BJ (cell line): ENCODE results near the gene ZSCAN25. TPM values are rescaled to one million over a fixed set of nuclear protein-coding genes. Genes with fewer than 3 reads are reported as not detected.

Experiments
- CTCF ChIA-PET: fragments of 350-600 bp; formaldehyde crosslinking; extraction: SDS; loops from one replicate; lab custom pipeline; 2021; ENCODE audit warnings: antibody characterized with exemption, inconsistent platforms; lab: Yijun Ruan, JAX
- POLR2A ChIA-PET: fragments of 300-600 bp; sonication (Branson Sonifier 250); formaldehyde crosslinking; extraction: SDS; loops from one replicate; lab custom pipeline; 2021; ENCODE audit warnings: antibody characterized with exemption; lab: Charles Lee
- DNase-seq: peaks from one replicate; pipeline ENCODE4 v3.0.0-alpha.2; 2011; ENCODE audit warnings: low read depth
- H3K27me3 ChIP-seq: 2 replicates; pipeline ENCODE4 v1.6.0; 2011; ENCODE audit warnings: low read length; ENCODE audit not compliant: control insufficient read depth, insufficient read depth
- H3K36me3 ChIP-seq: 2 replicates; pipeline ENCODE4 v1.5.1; 2011; ENCODE audit warnings: low read length; ENCODE audit not compliant: control insufficient read depth, insufficient read depth
- H3K4me3 ChIP-seq: 2 replicates; pipeline ENCODE4 v1.5.1; 2011; ENCODE audit warnings: low read depth, mild to moderate bottlenecking, control low read depth, low read length
- polyA plus RNA-seq: library from polyadenylated mRNA; depleted of rRNA; stranded (reverse); fragments of >200 nt; gene quantifications from 2 replicates; pipeline ENCODE4 v1.2.3, GENCODE V29; 2011; rRNA removed
- TF ChIP-seq, protein P1 (sequence below): IDR thresholded peaks from 2 replicates; pipeline ENCODE4 v1.5.1; 2011; ENCODE audit warnings: low read depth, mild to moderate bottlenecking, control low read depth, inconsistent platforms, low read length, moderate library complexity; ENCODE audit not compliant: insufficient read depth

ZSCAN25 gene
- polyA plus RNA-seq, 1 experiment = 9.3 TPM

DNA sequence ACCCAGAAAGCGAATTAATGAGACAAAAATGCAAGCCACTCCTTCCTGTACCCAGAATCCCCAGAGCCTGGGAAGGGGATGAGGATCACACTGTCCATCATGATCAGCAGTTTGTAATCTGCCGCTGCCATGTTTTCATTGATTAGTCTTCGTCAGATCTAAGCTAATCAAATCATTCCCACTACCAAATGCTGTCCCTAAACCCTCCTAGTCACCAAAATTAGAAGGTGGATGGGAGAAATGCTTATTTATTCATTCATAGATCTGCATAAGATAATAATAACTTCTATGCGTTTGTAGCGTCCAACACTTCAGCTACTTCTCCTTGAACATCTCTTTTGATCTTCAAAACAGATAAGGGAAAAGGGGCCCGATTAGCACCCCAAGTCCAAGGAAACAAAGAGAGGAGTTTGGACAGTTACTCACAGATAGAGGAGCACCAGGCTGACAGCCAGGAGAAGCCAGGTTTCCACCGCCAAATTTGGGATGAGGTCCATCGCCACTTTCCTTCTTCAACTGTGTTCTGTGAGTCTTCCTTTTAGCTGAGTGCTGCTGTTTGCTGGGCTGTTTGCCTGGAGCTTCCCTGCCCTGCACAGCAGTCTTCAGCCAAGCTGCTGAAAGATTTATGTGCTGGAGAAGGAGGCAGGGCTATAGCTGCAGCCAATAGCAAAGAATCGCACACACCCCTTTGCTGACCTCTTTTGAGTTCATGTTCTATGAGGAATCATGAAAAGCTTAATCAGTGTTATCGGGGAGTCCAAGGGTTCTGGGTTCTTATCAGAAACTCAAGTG, 62.9 kb downstream of the ZSCAN25 start, which contains the start of gene CYP3A5:
TSS of gene CYP3A5 (minus strand) at position 597 of the 792 bp plus-strand sequence. CDS start at position 497, 100 bp downstream.
- CTCF ChIA-PET = interaction anchor here (1.3 kb wide), 1 partner anchor 15 kb away, joined by 5 read pairs; no protein-coding TSS in a partner anchor
- H3K4me3 ChIP-seq = no peak within 1 kb of the TSS
- POLR2A ChIA-PET = no interaction called here
- no peaks in the 10 kb centered on the region for H3K36me3 ChIP-seq
- TF ChIP-seq, protein P1, sequence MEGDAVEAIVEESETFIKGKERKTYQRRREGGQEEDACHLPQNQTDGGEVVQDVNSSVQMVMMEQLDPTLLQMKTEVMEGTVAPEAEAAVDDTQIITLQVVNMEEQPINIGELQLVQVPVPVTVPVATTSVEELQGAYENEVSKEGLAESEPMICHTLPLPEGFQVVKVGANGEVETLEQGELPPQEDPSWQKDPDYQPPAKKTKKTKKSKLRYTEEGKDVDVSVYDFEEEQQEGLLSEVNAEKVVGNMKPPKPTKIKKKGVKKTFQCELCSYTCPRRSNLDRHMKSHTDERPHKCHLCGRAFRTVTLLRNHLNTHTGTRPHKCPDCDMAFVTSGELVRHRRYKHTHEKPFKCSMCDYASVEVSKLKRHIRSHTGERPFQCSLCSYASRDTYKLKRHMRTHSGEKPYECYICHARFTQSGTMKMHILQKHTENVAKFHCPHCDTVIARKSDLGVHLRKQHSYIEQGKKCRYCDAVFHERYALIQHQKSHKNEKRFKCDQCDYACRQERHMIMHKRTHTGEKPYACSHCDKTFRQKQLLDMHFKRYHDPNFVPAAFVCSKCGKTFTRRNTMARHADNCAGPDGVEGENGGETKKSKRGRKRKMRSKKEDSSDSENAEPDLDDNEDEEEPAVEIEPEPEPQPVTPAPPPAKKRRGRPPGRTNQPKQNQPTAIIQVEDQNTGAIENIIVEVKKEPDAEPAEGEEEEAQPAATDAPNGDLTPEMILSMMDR = no peak
- no peaks in the 10 kb centered on the region for H3K27me3 ChIP-seq
- no peak for DNase-seq

Other genes with a start within 250 kb of the ZSCAN25 start
- gene ARPC1B, start 242.2 kb upstream of the ZSCAN25 start, polyA plus RNA-seq = 209 and 642 TPM in 2 replicates
- gene PDAP1, start 208.3 kb upstream of the ZSCAN25 start, polyA plus RNA-seq = 45.5 and 62.0 TPM in 2 replicates
- 85.2 and 92.9 TPM in 2 replicates for gene BUD31, start 208.0 kb upstream of the ZSCAN25 start, polyA plus RNA-seq
- gene PTCD1, start 178.1 kb upstream of the ZSCAN25 start, polyA plus RNA-seq = 1.7 and 3.5 TPM in 2 replicates
- 33.6 and 40.1 TPM in 2 replicates for gene CPSF4, start 178.0 kb upstream of the ZSCAN25 start, polyA plus RNA-seq
- gene ATP5MF, start 150.8 kb upstream of the ZSCAN25 start, polyA plus RNA-seq = 381 and 619 TPM in 2 replicates
- 8.2 and 11.4 TPM in 2 replicates for gene ZNF789, start 144.1 kb upstream of the ZSCAN25 start, polyA plus RNA-seq
- gene ZNF394, start 116.7 kb upstream of the ZSCAN25 start, polyA plus RNA-seq = 12.3 and 12.5 TPM in 2 replicates
- 9.7 and 10.3 TPM in 2 replicates for gene ZKSCAN5, start 112.3 kb upstream of the ZSCAN25 start, polyA plus RNA-seq
- 3.8 and 5.9 TPM in 2 replicates for gene FAM200A, start 64.8 kb upstream of the ZSCAN25 start, polyA plus RNA-seq
- 47.2 and 56.4 TPM in 2 replicates for gene ZNF655, start 58.3 kb upstream of the ZSCAN25 start, polyA plus RNA-seq
- 1.2 and 1.3 TPM in 2 replicates for gene TMEM225B, start 18.7 kb upstream of the ZSCAN25 start, polyA plus RNA-seq
- not detected in 2 replicates for gene CYP3A5, start 63.0 kb downstream of the ZSCAN25 start, polyA plus RNA-seq
- not detected in 2 replicates for gene CYP3A7, start 118.2 kb downstream of the ZSCAN25 start, polyA plus RNA-seq
- not detected in 2 replicates for gene CYP3A4, start 167.2 kb downstream of the ZSCAN25 start, polyA plus RNA-seq
- gene CYP3A43, start 211.1 kb downstream of the ZSCAN25 start, polyA plus RNA-seq = not detected in 2 replicates